OCI-LY7 (cell line): ENCODE measurements around the gene CCDC169.
"Not testable (repeated sequence)": the region's sequence is repeated elsewhere in the genome, so short reads cannot be mapped to it uniquely, and the experiment has no call there.

ENCODE experiments used
- EZH2phosphoT487 ChIP-seq: fragments of 200-600 bp; sonication (generic); IDR thresholded peaks from 2 replicates; pipeline ENCODE4 v1.6.1; 2018; ENCODE audit warnings: low read depth, borderline replicate concordance, mild to moderate bottlenecking, mixed run types, antibody characterized with exemption, low read length, moderate library complexity, mixed read lengths
- TF ChIP-seq, protein P1 (sequence below): fragments of 200-600 bp; sonication (generic); conservative IDR thresholded peaks from 2 replicates; pipeline ENCODE4 v1.5.1; 2014; ENCODE audit warnings: mild to moderate bottlenecking, antibody characterized with exemption, low read length, moderate library complexity, mixed read lengths

DNA sequence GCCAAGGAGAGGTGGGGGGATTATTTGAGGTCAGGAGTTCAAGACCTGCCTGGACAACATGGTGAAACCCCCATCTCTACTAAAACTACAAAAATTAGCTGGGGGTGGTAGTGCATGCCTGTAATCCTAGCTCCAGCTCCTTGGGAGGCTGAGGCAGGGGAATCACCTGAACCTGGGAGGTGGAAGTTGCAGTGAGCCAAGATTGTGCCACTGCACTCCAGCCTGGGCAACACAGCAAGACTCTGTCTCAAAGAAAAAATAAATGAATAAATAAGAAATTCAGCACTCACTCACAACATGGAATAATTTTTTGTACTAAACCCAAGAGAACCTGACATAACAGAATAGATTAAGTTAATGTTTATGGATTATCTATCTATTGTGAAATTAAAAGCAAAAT lies 34.6 kb upstream of the CCDC169 start:
- TF ChIP-seq, protein P1, sequence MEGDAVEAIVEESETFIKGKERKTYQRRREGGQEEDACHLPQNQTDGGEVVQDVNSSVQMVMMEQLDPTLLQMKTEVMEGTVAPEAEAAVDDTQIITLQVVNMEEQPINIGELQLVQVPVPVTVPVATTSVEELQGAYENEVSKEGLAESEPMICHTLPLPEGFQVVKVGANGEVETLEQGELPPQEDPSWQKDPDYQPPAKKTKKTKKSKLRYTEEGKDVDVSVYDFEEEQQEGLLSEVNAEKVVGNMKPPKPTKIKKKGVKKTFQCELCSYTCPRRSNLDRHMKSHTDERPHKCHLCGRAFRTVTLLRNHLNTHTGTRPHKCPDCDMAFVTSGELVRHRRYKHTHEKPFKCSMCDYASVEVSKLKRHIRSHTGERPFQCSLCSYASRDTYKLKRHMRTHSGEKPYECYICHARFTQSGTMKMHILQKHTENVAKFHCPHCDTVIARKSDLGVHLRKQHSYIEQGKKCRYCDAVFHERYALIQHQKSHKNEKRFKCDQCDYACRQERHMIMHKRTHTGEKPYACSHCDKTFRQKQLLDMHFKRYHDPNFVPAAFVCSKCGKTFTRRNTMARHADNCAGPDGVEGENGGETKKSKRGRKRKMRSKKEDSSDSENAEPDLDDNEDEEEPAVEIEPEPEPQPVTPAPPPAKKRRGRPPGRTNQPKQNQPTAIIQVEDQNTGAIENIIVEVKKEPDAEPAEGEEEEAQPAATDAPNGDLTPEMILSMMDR: not testable (repeated sequence)
- not testable (repeated sequence) for TF ChIP-seq EZH2phosphoT487
